HG03442 (cell line): ENCODE measurements around the gene NLK.
"Not testable (repeated sequence)": the region's sequence is repeated elsewhere in the genome, so short reads cannot be mapped to it uniquely, and the experiment has no call there.

Experiments
- ATAC-seq: cut with Tn5 transposase; IDR thresholded peaks from one replicate; pipeline ENCODE4 v1.9.1; 2021; ENCODE audit warnings: mild to moderate bottlenecking, moderate library complexity; ENCODE audit not compliant: unreplicated experiment

Gene NLK

GRCh38 chr17:28227316-28228108, 185.0 kb downstream of the NLK start:
- ATAC-seq: no peak

- ATAC-seq: no peak
Measured at GRCh38 chr17:28228109-28228840, 185.8 kb downstream of the NLK start.

- no peak for ATAC-seq
Measured at GRCh38 chr17:28228986-28229729, 186.7 kb downstream of the NLK start.

GRCh38 chr17:28230011-28230410, 187.5 kb downstream of the NLK start:
- ATAC-seq: no peak

- not testable (repeated sequence) for ATAC-seq
Measured at GRCh38 chr17:28230607-28231006, 188.1 kb downstream of the NLK start.

GRCh38 chr17:28231624-28232023, 189.1 kb downstream of the NLK start:
- not testable (repeated sequence) for ATAC-seq

- ATAC-seq: not testable (repeated sequence)
Measured at GRCh38 chr17:28232966-28233870, 190.7 kb downstream of the NLK start.

- ATAC-seq: not testable (repeated sequence)
Measured at GRCh38 chr17:28233872-28234856, 191.7 kb downstream of the NLK start.

GRCh38 chr17:28235066-28235700, 192.7 kb downstream of the NLK start:
- ATAC-seq: not testable (repeated sequence)

GRCh38 chr17:28236033-28236653, 193.7 kb downstream of the NLK start:
- ATAC-seq: not testable (repeated sequence)

GRCh38 chr17:28238547-28239270, 196.2 kb downstream of the NLK start:
- not testable (repeated sequence) for ATAC-seq

GRCh38 chr17:28239271-28239624, 196.8 kb downstream of the NLK start:
- no peak for ATAC-seq

GRCh38 chr17:28240688-28241340, 198.3 kb downstream of the NLK start:
- ATAC-seq: no peak

GRCh38 chr17:28242791-28243190, 200.3 kb downstream of the NLK start:
- ATAC-seq: no peak

- ATAC-seq: not testable (repeated sequence)
Measured at GRCh38 chr17:28243268-28243667, 200.8 kb downstream of the NLK start.

- ATAC-seq: no peak
Measured at GRCh38 chr17:28244446-28244845, 202.0 kb downstream of the NLK start.
